Right lobe of liver (tissue), 4 donors: ENCODE measurements around the gene MARF1.

Experiments
- POLR2A ChIP-seq: fragments of 450-650 bp; IDR thresholded peaks from one replicate; pipeline ENCODE4 v1.6.1; 2017; ENCODE audit warnings: antibody characterized with exemption, mild to moderate bottlenecking
- TF ChIP-seq, protein P1 (sequence below), 4 donors: fragments of 200-600 bp in 3 of 4; fragments of 450-650 bp in 1 of 4; IDR thresholded peaks; one replicate each; pipeline versions ENCODE4 v1.5.1 to v1.8.0; 2016 to 2022; ENCODE audit warnings: antibody characterized with exemption in 4 of 4, mild to moderate bottlenecking in 2 of 4
- donor health status: DM: no; HTN: no; CAD: no.
- donor health status: DM: no; HTN: no; CAD: no.
- donor health status: DM: no; HTN: yes; CAD: no.

DNA sequence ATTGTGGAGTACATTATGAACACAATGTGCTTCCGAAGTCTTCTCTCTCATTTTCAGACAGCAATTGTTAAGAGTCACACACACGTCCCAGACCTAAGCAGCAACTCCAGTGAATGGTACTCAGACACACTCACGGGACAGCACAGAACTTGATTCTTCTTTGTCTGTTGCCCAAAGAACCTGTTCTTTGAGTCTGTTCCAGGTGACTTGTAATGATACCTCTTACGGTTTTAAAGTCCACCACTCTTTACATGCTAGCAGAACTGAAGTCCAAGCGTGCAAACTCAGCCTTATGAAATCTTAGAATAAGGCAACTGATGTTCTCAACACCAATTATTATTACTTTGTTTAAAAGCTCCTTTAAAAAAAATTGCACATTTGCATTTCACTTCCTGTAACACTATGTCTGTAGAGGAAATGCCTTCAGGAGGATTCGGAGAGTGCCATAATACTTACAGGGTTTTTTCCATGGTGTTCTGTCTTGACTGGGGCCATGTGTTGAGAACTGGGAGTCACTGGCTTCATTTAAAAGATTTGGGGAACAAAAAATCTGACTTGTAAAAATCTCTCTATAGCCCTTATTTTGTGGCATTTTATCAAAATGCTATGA, 48.1 kb downstream of the MARF1 start:
- TF ChIP-seq, protein P1, sequence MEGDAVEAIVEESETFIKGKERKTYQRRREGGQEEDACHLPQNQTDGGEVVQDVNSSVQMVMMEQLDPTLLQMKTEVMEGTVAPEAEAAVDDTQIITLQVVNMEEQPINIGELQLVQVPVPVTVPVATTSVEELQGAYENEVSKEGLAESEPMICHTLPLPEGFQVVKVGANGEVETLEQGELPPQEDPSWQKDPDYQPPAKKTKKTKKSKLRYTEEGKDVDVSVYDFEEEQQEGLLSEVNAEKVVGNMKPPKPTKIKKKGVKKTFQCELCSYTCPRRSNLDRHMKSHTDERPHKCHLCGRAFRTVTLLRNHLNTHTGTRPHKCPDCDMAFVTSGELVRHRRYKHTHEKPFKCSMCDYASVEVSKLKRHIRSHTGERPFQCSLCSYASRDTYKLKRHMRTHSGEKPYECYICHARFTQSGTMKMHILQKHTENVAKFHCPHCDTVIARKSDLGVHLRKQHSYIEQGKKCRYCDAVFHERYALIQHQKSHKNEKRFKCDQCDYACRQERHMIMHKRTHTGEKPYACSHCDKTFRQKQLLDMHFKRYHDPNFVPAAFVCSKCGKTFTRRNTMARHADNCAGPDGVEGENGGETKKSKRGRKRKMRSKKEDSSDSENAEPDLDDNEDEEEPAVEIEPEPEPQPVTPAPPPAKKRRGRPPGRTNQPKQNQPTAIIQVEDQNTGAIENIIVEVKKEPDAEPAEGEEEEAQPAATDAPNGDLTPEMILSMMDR (IDR thresholded peaks at IDR 0.05): no peak
- TF ChIP-seq POLR2A: no peak
